Muscle of arm (tissue), 12 donors: ENCODE data around the gene UXS1. TPM values are rescaled to one million over a fixed set of nuclear protein-coding genes. Genes with fewer than 3 reads are reported as not detected.
"Not testable (repeated sequence)": the region's sequence is repeated elsewhere in the genome, so short reads cannot be mapped to it uniquely, and the experiment has no call there.

Experiments
- DNase-seq: peaks from one replicate; pipeline ENCODE4 v3.0.0-alpha.2; 2013
- polyA plus RNA-seq, 12 donors: library from polyadenylated mRNA; unstranded; fragments of 120-200 nt; gene quantifications; one replicate each; pipeline ENCODE4 v1.2.1, GENCODE V29; 2013; ENCODE audit not compliant: insufficient read length in 12 of 12

UXS1 gene
- polyA plus RNA-seq, 12 donors = 33.1 to 596 (median 38.2) TPM

DNA sequence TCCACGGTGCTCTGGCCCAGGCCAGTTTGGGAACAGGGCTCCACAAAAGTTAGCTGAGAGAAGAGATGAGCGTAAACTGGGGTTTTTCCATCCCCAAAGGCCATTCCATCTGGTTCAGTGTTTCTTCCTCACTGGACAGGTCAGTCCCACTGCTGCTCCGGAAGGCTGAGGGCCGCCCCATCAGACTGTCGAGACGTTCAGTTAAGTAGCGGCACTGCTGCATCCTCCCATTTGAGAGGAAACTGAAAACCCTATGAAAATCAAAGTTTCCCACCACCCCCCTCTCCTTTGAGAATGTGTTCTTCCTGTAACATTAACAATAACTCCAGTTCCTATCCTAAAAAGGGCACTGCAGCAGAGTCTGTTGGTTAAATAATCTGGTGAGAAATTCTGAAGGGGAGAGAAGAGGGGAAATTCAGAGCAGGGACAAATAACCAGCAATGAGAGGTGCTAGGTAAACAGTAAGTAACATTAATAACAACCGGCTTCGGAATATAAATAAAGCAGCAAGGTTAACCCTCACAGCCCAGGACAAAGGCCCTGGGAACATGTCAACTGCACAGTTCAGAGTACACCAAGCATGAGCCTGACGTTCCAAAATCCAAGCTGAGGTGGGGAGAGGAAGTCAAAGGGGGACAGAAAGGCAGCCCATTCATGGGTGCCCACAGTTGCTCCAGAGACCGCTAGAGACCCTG is 55.4 kb downstream of the UXS1 start:
- no peak for DNase-seq

DNA sequence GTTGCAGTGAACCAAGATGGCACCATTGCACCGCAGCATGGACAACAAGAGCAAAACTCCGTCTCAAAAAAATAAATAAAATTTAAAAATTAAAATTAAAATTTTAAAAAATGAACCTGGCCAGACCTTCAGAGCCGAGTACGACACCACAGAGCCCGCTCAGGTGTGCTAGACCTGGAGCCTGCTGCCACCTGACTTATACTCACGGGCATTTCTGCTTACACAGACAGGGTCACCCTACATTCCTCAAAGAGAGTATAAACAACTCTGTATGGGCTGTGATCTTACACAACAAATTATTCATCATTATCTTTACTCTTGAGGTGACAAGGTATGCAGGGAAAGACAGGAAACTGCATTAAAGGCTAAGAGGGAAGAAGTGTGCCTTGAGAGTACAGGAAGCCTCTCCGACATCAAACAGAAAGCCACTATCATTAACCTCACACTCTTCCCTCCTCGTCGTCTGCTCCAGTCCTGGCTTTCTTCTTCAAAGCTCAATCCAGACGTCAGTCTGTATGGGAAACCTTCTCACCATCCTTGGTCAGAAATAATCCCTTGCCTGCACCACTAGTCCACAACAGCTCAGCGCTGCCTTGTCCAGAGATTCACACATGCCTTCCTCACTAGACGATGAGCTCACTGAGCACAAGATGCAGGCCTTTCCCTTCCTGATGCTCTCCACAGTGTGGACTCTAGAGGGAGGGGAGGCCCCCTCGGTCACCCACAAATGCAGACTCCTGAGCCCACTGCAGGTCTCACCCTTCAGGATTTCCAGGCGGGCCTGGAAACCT is 56.2 kb downstream of the UXS1 start:
- DNase-seq = no peak

- not testable (repeated sequence) for DNase-seq
Observed at GRCh38 chr2:106131192-106131591, 62.9 kb downstream of the UXS1 start.

- no peak for DNase-seq
Observed at GRCh38 chr2:106130251-106130998, 63.7 kb downstream of the UXS1 start.

- DNase-seq = no peak
Observed at GRCh38 chr2:106129592-106129991, 64.5 kb downstream of the UXS1 start.

DNA sequence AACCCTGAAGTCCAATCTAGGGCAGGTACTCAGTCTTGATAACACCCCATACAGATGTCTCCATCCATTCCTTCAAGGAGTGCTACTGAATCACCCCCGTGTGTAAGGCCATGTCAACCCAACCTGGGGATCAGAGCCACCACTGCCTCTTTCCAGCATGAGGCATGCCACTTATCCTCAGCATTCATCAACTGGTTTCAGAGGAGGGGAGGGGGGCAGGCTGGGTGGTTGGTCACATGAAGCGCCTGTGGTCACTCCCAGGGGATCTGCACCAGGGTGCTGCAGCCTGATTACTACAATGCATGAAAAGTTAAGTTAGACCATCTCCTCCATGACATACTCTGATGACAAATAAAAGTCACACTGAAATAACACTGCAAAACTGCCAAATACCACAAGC is 65.0 kb downstream of the UXS1 start:
- DNase-seq = no peak

DNA sequence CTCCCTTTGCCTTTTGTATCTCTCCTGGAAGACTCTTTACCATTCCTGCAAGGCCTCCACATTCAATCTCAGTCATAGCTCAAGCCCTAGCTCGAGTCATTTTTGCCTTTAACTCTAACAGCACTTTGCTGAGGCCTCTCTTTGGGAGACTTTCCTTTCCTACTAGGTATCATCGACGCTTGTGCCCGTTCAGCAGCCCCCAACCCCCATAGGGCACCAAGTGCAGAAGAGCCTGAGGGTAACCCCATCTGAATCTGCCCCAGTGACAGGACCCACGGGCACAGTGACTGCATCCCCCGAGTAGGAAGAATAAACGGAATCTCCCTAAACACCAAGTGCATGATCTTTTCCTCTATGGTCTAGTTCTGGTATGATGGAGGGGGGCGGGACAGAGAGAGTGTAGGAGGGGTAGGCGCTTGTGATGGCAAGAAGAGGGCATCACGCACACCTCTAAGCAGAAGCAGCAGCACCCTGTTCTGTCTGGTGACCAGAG is 66.3 kb downstream of the UXS1 start:
- DNase-seq = no peak

GRCh38 chr2:106127282-106127771 is 66.8 kb downstream of the UXS1 start:
- no peak for DNase-seq

DNA sequence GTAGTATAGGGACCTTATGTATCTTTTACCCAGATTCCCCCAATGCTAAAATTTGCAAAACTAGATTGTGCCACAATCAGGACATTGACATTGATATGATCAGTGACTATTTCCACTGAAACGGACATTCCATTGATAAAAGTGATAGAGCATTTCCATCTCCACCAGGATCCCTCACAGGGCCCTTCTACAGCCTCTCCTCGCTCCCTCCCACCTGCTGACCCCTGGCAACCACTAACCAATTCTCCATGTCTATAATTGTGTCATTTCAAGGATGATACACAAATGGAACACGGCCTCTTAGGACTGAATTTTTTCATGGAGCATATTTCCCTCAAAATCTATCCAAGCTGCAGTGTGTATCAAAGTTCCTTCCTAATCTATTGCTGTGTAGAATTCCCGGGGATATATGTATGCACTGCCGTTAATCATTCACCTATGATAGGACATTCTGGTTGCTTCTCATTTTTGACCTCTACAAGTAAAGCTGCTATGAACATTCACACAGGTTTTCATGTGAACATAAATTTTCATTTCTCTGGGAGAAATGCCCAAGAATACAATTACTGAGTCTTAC is 67.3 kb downstream of the UXS1 start:
- no peak for DNase-seq

GRCh38 chr2:106126295-106126694 is 67.8 kb downstream of the UXS1 start:
- no peak for DNase-seq

- DNase-seq = no peak
Observed at GRCh38 chr2:106124905-106125549, 69.1 kb downstream of the UXS1 start.

DNA sequence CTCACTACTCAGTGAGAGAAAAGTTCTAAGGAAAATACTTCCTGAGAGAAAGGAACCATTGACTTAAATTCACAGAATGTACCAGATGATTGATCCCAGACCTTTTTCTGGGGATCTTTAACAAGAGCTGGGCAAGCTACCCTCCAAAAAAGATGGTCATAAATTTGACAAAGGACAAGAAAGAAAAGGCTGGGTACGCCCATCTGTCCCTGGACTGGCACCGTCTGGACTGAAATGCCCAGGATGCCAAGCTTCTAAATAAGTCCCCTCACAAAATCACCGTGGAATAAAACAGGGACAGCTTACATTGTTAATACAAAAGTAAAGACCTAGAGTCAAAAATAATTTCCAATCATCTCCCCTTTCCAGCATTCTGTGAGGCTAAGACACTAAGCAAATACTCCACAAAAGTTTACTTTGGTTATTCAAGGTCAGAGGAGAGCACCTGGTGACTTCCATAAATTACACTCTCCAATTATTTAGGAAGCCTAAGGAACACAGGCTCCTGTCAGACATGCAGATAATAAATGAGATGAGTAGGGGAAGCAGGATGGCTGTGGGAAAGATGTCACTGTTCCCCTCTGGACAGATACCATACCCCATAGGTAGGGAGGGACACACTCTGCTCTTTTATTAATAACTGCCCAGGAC is 69.9 kb downstream of the UXS1 start:
- no peak for DNase-seq

- DNase-seq = no peak
Observed at GRCh38 chr2:106122157-106122556, 71.9 kb downstream of the UXS1 start.

- DNase-seq = no peak
Observed at GRCh38 chr2:106120432-106120831, 73.7 kb downstream of the UXS1 start.

DNA sequence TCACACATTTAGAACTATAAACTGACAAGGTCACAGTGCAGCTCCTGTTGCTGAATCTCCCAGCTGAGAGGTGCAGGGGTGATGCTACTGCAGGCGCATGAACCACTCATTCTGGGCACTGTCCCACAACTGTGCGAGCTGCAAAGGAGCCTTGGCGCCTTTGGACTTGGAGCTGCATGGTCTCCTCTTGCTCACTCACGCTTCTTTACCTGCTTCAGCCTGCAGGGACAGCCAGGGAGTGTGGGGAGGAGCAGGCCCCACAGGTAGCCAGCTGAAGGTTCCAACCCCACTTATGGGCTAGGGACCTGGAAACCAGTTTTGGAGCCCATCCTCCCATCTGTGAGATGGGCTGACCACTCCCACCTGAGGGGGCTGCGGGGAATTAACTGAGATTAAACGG is 75.0 kb downstream of the UXS1 start:
- DNase-seq = no peak

DNA sequence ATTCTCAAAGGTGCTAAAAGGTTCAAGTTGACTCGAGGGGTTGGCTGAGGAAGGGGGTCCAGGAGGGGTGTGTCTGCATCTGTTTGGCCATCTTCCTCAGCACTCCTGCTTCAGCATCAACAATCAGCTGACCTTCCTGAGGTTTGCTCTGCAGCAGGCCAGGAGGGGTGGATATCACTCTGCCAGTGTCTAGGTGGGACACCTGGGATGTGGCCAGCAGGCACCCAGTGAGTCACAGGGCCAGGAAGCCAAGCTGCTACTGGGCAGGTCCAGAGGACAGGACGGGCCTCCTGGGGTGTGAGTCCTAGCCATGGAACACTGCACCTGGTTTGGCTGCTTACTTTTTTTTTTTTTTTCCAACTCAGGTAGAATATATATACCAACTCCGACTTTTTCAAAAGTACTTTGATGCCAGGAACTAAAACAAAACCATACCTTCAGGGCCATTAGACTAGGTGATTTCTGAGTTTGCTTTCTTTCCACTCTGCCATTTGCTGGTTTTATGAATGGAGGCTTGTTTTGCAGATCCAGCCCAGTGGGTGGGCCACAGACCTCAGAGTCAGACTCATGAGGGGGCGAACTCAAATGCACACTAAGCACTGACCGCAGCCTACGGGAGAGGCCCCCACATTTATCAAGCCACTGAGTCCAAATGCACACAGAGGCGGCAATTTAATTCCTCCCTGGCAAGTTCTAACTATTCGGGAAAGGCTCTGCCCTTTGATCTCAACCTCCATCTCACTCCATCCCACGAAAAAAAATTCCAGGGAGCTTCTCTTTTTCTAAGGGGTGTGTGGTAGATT is 76.0 kb downstream of the UXS1 start:
- DNase-seq = no peak

- DNase-seq = no peak
Observed at GRCh38 chr2:106117347-106117746, 76.8 kb downstream of the UXS1 start.

- DNase-seq = no peak
Observed at GRCh38 chr2:106116248-106116647, 77.9 kb downstream of the UXS1 start.

DNA sequence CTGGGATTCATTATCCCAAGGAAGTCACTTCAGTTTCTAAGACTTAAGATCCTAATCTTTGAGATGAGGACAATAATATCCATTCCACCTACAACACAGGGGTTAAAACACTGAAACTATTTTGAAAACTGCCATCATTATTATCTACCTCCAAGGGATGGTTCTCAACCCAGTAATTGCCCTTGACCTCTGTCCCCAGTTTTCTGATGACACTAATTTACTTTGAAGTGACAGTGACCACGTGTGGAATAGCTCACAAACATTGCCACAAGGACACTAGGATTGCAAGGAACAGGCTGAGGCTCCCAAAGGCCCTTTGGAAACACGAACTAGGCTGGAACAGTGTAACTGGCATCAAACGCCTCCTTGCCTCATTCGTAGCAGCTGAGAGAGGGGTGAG is 78.4 kb downstream of the UXS1 start:
- no peak for DNase-seq

DNA sequence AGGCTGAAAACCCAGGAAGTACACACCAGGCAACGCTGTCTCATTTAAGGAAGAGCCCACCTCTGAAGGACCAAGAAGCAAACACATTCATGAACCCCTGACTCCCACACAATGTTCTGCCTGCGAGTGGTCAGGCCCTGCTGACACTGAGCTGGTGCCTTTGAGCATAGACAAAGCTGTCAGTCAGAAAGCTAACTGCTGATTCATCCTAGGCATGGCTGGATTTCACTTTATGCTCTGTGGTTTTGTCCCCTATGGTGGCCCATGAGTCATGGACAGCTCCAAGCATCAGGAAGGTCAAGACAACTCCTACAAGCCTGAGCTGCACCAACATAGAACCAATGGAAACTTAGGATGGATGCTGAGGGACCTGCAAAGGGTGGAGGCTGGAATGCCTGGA is 78.9 kb downstream of the UXS1 start:
- no peak for DNase-seq
